Measurements from ENCODE around the gene CT47A1. TPM values are rescaled to one million over a fixed set of nuclear protein-coding genes. Genes with fewer than 3 reads are reported as not detected.
"Not testable (repeated sequence)": the region's sequence is repeated elsewhere in the genome, so short reads cannot be mapped to it uniquely, and the experiment has no call there.

CT47A1 gene
- total RNA-seq (2014; rRNA removed; shearing (Covaris generic); ENCODE audit: low replicate concordance): not detected in 2 replicates

DNA sequence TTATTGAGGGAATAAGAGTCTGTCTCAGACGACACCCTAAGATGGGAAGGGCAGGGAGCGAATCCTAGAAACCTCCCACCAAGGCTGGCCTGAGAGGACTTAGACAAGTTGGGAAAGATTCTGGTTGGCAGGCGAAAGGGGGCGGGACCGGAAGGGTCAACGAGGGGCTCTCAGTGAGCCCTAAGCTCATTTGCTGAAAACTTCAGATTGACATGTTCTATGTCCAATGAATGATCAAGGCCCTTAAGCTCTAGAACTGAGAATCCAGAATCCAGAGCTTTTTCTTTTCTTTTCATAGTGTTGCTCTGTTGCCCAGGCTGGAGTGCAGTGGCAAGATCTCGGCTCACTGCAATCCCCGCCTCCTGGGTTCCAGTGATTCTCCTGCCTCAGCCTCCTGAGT is at the start of gene CT47A1:
Gene CT47A1 (minus strand): TSS at position 101 of the 400 bp plus-strand sequence. CDS start 231 bp downstream, outside the sequence.
- DNase-seq (ENCODE audit: low read depth); in situ Hi-C loops (cut with HindIII; ENCODE audit: low pct_unique_long_range_greater_than_20kb, low sequenced_read_pairs): not testable (repeated sequence)

DNA sequence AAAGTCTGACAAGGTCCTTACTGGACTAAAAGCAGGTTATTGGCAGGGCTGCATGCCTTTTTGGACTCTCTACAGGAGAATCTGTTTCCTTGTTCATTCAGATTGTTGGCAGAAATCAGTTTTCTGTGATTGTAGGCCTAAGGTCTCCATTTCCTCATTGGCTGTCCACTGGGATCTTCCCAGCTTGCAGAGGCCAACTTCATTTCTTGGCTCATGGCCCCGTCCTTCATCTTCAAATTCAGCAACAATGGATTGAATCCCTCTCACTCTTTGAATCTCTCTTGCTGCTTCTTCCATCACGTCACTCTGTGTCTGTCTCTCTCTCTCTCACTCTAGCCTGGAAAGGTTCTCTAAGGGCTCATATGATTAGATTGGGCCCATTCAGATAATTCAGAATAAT is 47.0 kb upstream of the CT47A1 start:
- in situ Hi-C loops (cut with HindIII; ENCODE audit: low pct_unique_long_range_greater_than_20kb, low sequenced_read_pairs): no loop called here
- no peak for DNase-seq (ENCODE audit: low read depth)

DNA sequence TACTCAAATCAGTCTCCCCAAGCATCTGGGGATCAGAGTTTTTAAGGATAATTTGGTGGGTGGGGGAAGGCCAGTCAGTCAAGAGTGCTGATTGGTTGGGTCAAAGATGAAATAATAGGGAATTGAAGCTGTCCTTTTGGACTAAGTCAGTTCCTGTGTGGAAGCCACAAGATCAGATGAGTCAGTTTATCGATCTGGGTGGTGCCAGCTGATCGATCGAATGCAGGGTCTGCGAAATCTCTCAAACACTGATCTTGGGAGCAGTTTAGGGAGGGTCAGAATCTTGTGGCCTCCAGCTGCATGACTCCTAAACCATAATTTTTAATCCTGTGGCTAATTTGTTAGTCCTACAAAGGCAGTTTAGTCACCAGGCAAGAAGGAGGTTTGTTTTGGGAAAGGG is 44.5 kb upstream of the CT47A1 start:
- DNase-seq (ENCODE audit: low read depth): no peak
- in situ Hi-C loops (cut with HindIII; ENCODE audit: low pct_unique_long_range_greater_than_20kb, low sequenced_read_pairs): no loop called here

DNA sequence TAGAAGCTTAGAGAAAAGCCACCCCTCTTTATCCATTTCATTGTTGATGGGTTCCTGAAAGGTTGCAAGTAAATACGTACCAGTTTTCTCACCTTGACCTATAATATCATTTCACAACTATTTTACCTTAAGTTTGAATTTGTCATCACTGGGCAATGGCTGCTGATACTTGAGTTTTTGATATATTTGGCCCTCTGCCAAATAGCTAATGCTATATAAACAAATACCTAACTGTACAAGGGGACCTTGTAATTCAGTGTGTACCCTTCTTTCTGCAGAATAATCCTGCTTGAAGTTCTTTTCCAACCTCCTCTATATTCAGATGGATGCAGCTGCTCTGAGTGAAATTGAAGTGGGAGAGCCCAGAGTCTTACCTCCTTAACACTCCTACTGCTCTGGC is 42.9 kb upstream of the CT47A1 start:
- in situ Hi-C loops (cut with HindIII; ENCODE audit: low pct_unique_long_range_greater_than_20kb, low sequenced_read_pairs): no loop called here
- no peak for DNase-seq (ENCODE audit: low read depth)

DNA sequence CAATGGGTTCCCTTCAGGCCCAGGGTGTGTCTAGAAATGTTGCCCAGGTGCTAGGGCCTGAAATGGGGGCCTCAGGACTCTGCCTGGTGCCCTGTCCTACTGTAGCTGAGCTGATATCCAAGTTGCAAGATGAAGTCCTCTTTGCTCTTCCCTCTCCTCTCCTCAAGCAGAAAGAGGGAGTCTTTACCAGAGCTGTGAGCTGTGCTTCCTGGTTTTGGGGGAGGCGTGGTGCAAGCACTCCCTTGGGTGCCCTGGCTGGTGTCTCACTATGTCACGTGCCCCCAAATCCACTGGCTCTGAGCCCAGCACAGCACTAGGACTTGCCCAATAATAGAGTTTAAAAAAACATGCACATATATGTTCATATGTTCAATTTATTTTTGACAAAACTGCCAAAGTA is 29.3 kb upstream of the CT47A1 start:
- in situ Hi-C loops (cut with HindIII; ENCODE audit: low pct_unique_long_range_greater_than_20kb, low sequenced_read_pairs): no loop called here
- DNase-seq (ENCODE audit: low read depth): no peak

DNA sequence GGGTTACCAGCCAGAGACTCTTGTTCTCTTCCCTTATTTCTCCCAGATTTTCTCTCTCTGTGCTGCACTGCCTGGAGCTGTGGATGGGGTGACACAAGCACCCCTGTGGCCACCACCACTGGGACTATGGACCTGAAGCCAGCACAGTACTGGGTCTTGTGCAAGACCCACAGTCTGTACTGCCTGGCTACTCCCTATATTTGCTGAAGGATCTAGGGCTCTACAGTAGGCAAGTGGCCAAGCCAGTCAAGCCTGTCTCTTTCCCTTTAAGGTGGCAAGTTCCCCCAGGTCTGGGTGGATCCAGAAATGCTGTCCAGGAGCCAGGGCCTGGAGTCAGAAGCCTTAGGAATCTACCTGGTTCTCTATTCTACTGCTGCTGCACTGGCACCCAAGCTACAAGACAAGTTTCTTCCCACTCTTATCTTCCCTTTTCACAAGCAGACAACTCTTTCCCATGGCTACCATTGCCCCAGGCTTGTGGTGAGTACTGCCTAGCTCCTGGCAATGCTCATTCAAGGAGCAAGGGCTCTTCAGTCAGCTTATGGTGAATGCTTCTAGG is 28.4 kb upstream of the CT47A1 start:
- in situ Hi-C loops (cut with HindIII; ENCODE audit: low pct_unique_long_range_greater_than_20kb, low sequenced_read_pairs): no loop called here

DNA sequence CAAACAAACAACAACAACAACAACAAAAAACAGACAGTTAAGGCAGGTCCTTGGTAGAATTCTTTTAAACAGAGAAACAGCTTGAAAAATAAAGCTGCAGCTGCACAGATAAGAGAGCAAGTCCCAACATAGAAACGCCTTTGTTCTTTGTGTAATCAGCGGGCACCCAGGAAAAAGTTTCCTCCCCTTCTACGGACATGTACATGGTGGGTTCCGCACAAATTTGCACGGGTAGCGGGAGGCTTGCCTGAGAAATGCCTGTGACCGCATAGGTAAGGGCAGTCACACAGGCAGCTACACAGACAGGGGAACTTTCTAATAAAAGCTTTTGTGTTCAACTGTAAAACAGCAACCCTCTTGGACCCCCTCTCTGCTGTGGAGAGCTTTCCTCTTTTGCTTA is 25.7 kb upstream of the CT47A1 start:
- no peak for DNase-seq (ENCODE audit: low read depth)
- in situ Hi-C loops (cut with HindIII; ENCODE audit: low pct_unique_long_range_greater_than_20kb, low sequenced_read_pairs): no loop called here

More for the DNA sequence above, 28.4 kb upstream of the CT47A1 start:
- no peak for DNase-seq (ENCODE audit: low read depth)

DNA sequence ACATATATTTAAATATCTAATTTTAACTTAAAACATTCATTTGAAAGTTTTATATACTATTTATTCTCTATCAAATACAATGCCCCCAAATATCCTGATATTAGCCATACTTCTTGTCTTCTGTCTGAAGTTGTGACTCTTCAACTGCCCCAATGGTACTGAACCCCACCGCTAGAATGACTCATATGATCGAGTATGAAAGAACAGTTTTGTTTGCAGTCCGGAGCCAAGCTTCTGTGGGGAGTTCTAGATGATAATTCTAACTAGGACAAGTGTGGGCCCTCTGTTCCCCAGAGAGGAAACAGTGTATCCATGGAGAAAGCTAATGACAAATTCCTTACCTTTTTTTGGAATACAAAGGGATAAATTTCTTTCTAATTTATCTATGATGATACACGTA is 24.7 kb upstream of the CT47A1 start:
- no peak for DNase-seq (ENCODE audit: low read depth)
- in situ Hi-C loops (cut with HindIII; ENCODE audit: low pct_unique_long_range_greater_than_20kb, low sequenced_read_pairs): no loop called here

DNA sequence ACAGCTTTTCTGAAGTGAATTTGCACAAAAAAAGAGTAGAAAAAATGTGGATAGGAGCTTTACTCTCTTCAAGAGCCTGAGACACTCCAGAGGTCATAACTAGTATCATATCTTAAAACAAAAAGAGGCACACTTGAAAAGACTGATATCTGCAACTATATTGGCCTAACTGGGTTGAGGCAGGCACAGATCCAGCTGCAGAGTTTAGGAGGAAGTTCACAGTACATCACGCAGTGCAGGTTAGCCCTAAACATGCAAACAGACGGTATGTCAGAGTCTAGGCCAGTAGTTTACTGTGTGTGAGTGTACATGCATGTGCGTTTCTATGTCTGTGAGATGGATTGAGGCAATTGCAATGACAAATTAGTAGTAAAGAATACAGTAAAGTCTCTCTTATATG is 24.2 kb upstream of the CT47A1 start:
- DNase-seq (ENCODE audit: low read depth): no peak
- in situ Hi-C loops (cut with HindIII; ENCODE audit: low pct_unique_long_range_greater_than_20kb, low sequenced_read_pairs): no loop called here

DNA sequence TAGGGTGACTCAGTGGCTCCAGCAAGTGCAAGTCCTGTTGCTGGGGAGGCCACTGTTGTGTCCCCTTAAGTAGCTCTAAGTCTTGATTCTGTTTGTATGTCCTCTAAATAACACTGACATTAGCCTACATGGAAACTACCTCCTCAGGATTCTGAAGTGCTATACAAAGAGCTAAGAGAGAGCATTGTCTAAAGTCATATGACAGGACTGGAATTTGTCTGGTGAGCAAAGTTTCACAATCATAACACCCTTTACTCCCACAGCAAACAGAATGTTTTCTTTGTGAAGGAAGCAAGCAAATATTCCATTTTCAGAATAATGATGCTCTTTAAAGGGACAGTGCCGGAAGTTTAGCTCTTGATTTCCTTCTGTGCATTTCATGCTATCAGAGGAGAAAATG is 23.4 kb upstream of the CT47A1 start:
- in situ Hi-C loops (cut with HindIII; ENCODE audit: low pct_unique_long_range_greater_than_20kb, low sequenced_read_pairs): no loop called here
- DNase-seq (ENCODE audit: low read depth): no peak

DNA sequence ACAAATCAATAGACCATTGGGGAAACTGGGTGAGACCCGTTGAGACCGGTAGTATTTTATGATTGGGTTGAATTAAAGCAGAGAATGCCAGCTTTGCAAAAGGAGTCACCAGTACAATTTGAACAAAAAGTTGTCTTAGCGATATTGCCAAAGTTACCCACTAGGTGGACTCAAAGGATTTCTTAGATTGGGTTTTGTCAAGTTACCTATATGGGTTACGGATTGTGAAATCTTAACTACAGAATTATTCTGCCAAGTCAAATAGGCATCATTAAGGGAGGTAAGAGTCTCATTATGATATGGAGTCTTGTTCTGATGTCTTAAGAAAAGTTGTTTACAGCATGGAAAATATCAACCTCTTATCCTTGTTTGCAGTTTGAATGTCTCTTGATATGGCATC is 15.0 kb upstream of the CT47A1 start:
- in situ Hi-C loops (cut with HindIII; ENCODE audit: low pct_unique_long_range_greater_than_20kb, low sequenced_read_pairs): no loop called here
- no peak for DNase-seq (ENCODE audit: low read depth)

DNA sequence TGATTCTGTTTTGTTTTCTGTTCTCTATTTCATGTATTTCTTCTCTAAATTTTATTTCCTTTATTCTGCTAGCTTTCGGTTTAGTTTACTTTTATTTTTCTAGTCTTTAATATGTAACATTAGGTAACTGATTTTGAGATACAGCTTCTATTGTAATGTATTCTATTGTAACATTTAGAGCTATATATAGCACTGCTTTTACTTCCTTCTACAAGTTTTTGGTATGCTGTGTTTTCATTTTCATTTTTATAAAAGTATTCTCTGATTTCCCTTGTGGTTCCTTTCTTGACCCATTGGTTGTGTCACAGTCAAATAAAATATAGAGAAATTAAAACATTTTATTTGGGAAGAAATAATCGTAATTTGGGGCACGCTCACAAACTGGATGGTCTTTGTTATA is 13.9 kb upstream of the CT47A1 start:
- DNase-seq (ENCODE audit: low read depth): no peak

DNA sequence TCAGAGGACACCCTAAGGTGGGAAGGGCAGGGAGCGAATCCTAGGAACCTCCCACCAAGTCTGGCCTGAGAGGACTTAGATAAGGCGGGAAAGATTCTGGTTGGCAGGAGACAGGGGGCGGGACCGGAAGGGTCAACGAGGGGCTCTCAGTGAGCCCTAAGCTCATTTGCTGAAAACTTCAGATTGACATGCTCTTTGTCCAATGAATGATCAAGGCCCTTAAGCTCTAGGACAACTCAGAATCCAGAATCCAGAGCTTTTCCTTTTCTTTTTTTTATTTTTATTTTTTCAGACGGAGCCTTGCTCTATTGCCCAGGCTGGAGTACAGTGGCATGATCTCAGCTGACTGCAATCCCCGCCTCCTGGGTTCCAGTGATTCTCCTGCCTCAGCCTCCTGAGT is 29.1 kb downstream of the CT47A1 start, which contains the start of gene CT47A7:
Gene CT47A7 (minus strand): TSS at position 101 of the 400 bp plus-strand sequence. CDS start 255 bp downstream, outside the sequence.
- in situ Hi-C loops (cut with HindIII; ENCODE audit: low pct_unique_long_range_greater_than_20kb, low sequenced_read_pairs); DNase-seq (ENCODE audit: low read depth): not testable (repeated sequence)

More for the DNA sequence above, 13.9 kb upstream of the CT47A1 start:
- in situ Hi-C loops (cut with HindIII; ENCODE audit: low pct_unique_long_range_greater_than_20kb, low sequenced_read_pairs): no loop called here

Other genes starting within 250 kb of the CT47A1 start
- gene CT47B1, start 109.9 kb downstream of the CT47A1 start, total RNA-seq (2014; rRNA removed; shearing (Covaris generic); ENCODE audit: low replicate concordance): not detected in 2 replicates
- not detected in 2 replicates for gene CT47A11, start 48.6 kb downstream of the CT47A1 start, total RNA-seq (2014; rRNA removed; shearing (Covaris generic); ENCODE audit: low replicate concordance)
- gene CT47A10, start 43.7 kb downstream of the CT47A1 start, total RNA-seq (2014; rRNA removed; shearing (Covaris generic); ENCODE audit: low replicate concordance): not detected in 2 replicates
- not detected in 2 replicates for gene CT47A9, start 38.9 kb downstream of the CT47A1 start, total RNA-seq (2014; rRNA removed; shearing (Covaris generic); ENCODE audit: low replicate concordance)
- gene CT47A8, start 34.0 kb downstream of the CT47A1 start, total RNA-seq (2014; rRNA removed; shearing (Covaris generic); ENCODE audit: low replicate concordance): not detected in 2 replicates
- not detected in 2 replicates for gene CT47A7, start 29.2 kb downstream of the CT47A1 start, total RNA-seq (2014; rRNA removed; shearing (Covaris generic); ENCODE audit: low replicate concordance)
- gene CT47A6, start 24.3 kb downstream of the CT47A1 start, total RNA-seq (2014; rRNA removed; shearing (Covaris generic); ENCODE audit: low replicate concordance): not detected in 2 replicates
- gene CT47A5, start 19.4 kb downstream of the CT47A1 start, total RNA-seq (2014; rRNA removed; shearing (Covaris generic); ENCODE audit: low replicate concordance): not detected in 2 replicates
- gene CT47A4, start 14.6 kb downstream of the CT47A1 start, total RNA-seq (2014; rRNA removed; shearing (Covaris generic); ENCODE audit: low replicate concordance): not detected in 2 replicates
- not detected in 2 replicates for gene CT47A3, start 9.7 kb downstream of the CT47A1 start, total RNA-seq (2014; rRNA removed; shearing (Covaris generic); ENCODE audit: low replicate concordance)
- gene CT47A2, start 4.8 kb downstream of the CT47A1 start, total RNA-seq (2014; rRNA removed; shearing (Covaris generic); ENCODE audit: low replicate concordance): not detected in 2 replicates
- gene GLUD2, start 61.9 kb upstream of the CT47A1 start, total RNA-seq (2014; rRNA removed; shearing (Covaris generic); ENCODE audit: low replicate concordance): 1.8 and 2.2 TPM in 2 replicates